ENCODE data around the gene ZNF106. TPM values are rescaled to one million over a fixed set of nuclear protein-coding genes. Genes with fewer than 3 reads are reported as not detected.

ZNF106 gene
- total and polyA plus RNA-seq, 2 of the 4 experiments (the other 2 are of a cell fraction), result 19.2 to 87.5 TPM

DNA sequence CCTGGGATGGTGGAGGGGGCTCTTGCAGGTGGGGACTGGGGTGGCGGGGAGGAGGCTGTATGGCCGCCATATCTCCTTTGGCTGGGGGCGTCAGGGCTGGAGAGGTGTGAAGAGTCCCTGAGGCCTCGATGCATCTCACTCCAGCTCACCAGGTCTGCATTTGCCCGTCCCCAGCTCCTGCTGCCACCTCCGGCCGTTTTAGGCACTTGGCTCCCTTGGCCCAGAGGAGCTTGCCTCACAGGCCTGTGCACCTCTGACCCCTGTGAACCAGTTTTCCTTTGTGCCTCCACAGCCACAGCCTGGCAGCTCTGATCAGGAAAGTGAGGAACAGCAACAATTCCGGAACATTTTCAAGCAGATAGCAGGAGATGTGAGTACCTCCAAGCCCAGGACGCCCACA, 81.9 kb downstream of the ZNF106 start:
- Histone ChIP-seq H3K27me3 (ENCODE audit: control insufficient read depth, insufficient read depth, low read length) (no peaks in the 10 kb centered on the region), H3K9me3 (ENCODE audit: control insufficient read depth, insufficient read depth, low read length) (no peaks in the 10 kb centered on the region), H3K23ac (ENCODE audit: low read depth, low read length) (no peak overlapping the region), H3K79me1 (ENCODE audit: low read depth in 1 of 2, low read length in 2 of 2) (no peaks in the 10 kb centered on the region), H3K36me3 (ENCODE audit: control insufficient read depth, insufficient read depth, low read length) (peaks cover 14% of the 10 kb centered on the region), H2BK5ac (ENCODE audit: low read depth, low read length, poor library complexity, severe bottlenecking) (no peak overlapping the region), H4K91ac (ENCODE audit: insufficient read depth, low read depth, low read length) (no peak overlapping the region), H4K5ac (ENCODE audit: low read depth, low read length) (no peak overlapping the region), H3K14ac (replicated peaks; ENCODE audit: low read depth, low read length) (no peak overlapping the region), H2AFZ (replicated peaks; ENCODE audit: low read length, poor library complexity) (no peak overlapping the region), H3K27ac (ENCODE audit: insufficient read depth, low read length) (no peak overlapping the region), H3K56ac (ENCODE audit: extremely low read depth, insufficient read depth, low read length) (no peak overlapping the region), H3K4me1 (ENCODE audit: control insufficient read depth, insufficient read depth, low read length) (no peaks in the 10 kb centered on the region), H3K4me2 (ENCODE audit: low read depth, low read length) (no peak overlapping the region), H2AK5ac (ENCODE audit: low read depth, low read length) (no peak overlapping the region), H2BK120ac (ENCODE audit: low read depth, low read length) (no peak overlapping the region), H3K4me3 (ENCODE audit: insufficient read depth, low read depth, low read length) (no peak overlapping the region), H4K8ac (ENCODE audit: low read depth in 2 of 2, low read length in 2 of 2) (no peak overlapping the region), H3K9me1 (ENCODE audit: insufficient read depth, low read length) (peaks cover 15% of the 10 kb centered on the region), H2BK20ac (ENCODE audit: low read depth, low read length) (no peak overlapping the region), H3K9ac (ENCODE audit: low read depth, low read length) (no peak overlapping the region), H2AK9ac (replicated peaks; ENCODE audit: low read depth, low read length, poor library complexity) (no peak overlapping the region), H3K18ac (ENCODE audit: low read depth, low read length) (no peak overlapping the region), H2BK15ac (ENCODE audit: low read depth, low read length) (no peak overlapping the region), H4K20me1 (ENCODE audit: insufficient read depth, low read length) (no peaks in the 10 kb centered on the region), H3K4ac (ENCODE audit: low read depth, low read length) (no peak overlapping the region)
- ChIA-PET POLR2A (ENCODE audit: unreplicated experiment) (no interaction called here), CTCF (no interaction called here)
- DNase-seq (no peak), ATAC-seq (ENCODE audit: low read depth) (no peak)
- BruUV-seq (replicated peaks), result no TSS peak
- dilution Hi-C loops (cut with HindIII; ENCODE audit: low sequenced_read_pairs, unreplicated experiment), result no loop called here
- intact Hi-C loops (cut with micrococcal nuclease), result no loop called here
- WGBS, 2 experiments (ENCODE audit: extremely low coverage in 2 of 2, insufficient read length in 1 of 2), result 100% methylated on average over 1 of the region's 9 CpGs; no CpG with 5 or more reads in 1 of the 2 experiments
- TF ChIP-seq CEBPB (IDR thresholded peaks at IDR 0.05; ENCODE audit: low read depth, low read length) (no peak), FOS (IDR thresholded peaks at IDR 0.05; ENCODE audit: low read depth, low read length) (no peak), MAZ (IDR thresholded peaks at IDR 0.05; ENCODE audit: borderline replicate concordance, low read depth, low read length) (no peak), POLR2A (IDR thresholded peaks at IDR 0.05; ENCODE audit: low read depth, low read length) (no peak)
- in situ Hi-C loops (cut with MboI; ENCODE audit: low sequenced_read_pairs), result no loop called here
